NT2/D1 (cell line): ENCODE results near the gene SUPT7L.

Experiments
- SUZ12 ChIP-seq: IDR thresholded peaks from 2 replicates; pipeline ENCODE4 v1.6.1; 2011; ENCODE audit not compliant: insufficient read length, insufficient read depth; ENCODE audit errors: extremely low read depth
- YY1 ChIP-seq: IDR thresholded peaks from 2 replicates; pipeline ENCODE4 v1.6.1; 2011; ENCODE audit not compliant: insufficient read length, insufficient read depth

DNA sequence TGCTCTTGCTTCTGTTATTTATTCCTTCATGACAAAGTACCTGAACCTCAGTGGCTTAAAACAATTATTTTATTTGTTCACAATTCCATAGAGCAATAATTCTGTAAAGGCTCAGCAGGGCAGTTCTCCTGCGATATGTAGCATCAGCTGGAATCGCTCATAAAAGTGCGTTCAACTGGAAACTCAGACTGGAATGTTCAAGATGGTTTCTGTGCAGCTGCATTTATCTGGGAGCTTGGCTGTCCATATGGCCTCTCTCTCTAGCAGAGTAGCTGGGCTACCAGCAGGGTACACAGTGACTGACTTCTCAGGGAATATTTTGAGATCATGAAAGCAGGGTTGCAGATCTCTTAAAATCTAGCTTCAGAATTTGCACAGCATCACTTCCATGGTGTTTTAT is 48.1 kb downstream of the SUPT7L start:
- TF ChIP-seq SUZ12: no peak
- TF ChIP-seq YY1: no peak
